Suppressor macrophage treated with lipopolysaccharide for 4 hours (primary cell): ENCODE measurements around the gene P2RY11.

Source experiments
- DNase-seq: peaks from one replicate; pipeline ENCODE4 v3.0.0-alpha.2; 2020

Gene P2RY11

DNA sequence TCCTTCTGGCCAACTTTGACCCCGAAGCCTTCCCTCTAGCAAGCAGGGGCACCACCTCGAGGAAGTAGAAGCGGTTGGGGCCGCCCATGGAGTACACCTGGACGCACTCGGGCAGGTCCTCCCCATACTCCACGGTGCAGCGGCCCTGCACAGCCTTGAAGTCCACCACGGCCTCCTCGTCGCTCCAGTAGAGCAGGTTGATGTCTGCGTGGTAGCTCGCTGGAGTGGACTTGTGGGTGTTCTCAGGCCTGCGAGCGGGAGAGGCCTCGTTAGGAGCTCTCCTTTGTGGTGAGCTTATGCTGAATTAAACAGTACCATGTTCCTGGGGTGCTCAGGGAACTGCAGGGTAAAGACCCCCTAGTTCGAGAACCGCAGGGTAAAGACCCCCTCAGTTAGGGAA, 30.5 kb downstream of the P2RY11 start:
- no peak for DNase-seq

DNA sequence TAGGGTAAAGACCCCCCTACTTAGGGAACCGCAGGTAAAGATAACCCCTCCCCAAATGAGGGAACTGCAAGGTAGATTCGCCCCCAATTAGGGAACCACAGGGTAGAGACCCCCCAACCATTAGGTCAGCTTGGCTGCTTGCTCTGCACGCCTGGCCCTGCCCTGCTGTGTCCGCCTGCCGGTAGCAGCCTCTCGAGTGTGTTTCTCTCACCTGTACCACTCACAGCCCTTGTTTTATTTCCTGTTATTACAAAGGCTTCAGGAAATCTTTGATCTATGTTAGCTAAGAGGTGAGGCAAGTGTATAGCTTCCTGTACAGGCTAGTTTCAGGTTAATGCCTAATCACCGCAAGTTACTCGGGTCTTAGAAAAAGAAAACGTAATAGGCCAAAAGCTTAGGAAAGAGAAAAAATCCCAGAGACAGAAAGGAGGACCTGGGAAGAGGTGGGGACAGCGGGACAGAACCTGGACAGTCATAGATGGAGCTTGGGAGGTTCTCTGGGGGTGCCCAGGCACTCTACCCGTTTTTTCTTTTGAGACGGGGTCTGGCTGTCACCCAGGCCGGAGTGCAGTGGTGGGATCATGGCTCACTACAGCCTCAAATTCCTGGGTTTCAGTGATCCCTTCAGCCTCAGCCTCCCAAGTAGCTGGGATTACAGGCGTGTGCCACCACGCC, 31.3 kb downstream of the P2RY11 start:
- no peak for DNase-seq

DNA sequence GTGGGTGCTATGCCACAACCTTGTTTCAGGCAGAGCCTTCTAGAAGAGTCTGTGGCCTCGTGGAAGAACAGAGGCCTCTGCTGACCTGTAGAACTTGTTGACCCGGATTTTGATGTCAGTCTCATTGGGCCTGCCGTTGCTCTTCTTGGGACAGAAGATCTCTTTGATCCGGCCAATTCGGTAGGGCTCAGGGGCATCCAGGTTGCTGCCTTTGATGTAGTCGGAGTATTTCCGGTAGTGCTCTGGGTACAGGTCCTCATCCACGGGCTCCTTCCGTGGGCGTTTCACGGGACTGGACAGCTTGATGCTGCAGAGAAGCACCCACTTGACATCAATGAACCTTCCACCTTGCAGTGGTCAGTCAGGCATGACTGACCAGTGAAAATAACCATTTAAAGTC, 32.2 kb downstream of the P2RY11 start:
- DNase-seq = no peak

DNA sequence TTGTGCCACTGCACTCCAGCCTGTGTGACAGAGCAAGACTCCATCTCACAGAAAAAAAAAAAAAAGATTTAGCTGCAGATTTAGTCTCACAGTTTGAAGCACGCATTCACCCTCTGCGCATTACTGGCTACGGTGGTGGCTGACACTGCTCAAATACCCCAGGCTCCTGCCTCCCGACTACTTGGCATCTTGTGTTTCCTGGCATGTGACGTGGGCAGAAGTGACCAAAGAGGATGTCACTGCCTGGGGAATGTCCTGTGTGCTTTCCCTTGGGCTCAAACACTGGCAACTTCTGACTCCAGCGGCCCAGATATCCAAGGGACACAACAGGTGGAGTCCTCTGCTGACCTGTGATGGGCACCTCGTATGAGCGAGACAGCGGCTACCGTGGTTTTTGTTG, 32.9 kb downstream of the P2RY11 start:
- DNase-seq = peak; percentile 34

DNA sequence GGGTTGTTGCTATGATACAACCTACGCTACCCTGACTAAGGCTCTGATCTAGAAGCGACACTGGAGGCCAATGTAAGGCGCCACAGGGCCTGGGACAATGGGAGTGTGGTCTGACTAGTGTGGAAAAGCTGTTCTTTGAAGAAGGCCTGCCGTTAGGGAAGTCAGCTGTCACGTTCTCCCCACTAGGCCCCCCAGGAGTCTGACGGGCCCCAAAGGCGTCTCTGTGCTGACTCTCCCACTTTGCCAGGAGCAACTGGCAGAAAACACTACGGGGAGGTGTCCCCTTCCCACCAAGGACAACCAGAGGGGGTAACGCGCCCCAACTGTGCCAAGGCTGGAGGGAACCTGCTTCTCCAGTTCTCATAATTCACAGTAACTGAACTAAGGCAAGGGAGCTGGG, 33.5 kb downstream of the P2RY11 start:
- no peak for DNase-seq

DNA sequence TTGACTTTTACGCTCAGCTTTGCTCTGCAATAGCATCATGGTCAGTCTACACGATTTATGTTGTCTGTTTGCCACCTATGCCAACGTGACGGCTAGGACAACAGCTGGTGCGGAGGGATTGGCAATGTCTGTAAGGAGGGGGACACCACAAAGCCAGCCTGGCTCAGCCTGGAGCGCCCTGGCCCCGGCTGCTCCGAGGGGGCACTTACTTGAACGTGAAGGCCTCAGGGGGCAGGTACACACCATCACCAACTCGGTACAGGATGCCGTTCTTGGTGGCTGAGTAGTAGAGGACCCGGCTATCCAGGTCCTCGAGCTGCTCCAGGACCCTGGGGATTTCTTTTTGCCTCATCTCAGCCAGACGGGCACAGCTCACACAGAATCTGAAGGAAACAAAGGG, 34.6 kb downstream of the P2RY11 start:
- DNase-seq = no peak

DNA sequence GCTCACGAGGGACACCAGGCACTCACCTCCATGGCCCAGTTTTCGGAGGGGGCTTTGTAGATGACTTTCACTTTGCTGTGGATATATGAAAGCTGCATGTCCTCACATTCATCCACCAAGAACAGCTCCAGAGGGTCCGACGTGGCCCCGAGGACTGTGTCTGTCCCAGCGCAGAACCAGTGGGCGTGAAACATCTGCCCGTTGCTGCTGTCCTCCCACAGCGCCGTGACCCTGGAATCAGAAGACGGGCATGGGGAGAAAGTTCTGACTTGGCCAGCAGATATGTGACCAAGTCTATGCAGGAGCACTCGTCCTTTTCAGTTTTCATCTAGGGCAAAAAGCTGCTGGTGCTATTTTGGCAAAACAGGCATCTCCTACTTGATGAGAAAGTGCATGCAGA, 37.9 kb downstream of the P2RY11 start:
- DNase-seq = no peak

DNA sequence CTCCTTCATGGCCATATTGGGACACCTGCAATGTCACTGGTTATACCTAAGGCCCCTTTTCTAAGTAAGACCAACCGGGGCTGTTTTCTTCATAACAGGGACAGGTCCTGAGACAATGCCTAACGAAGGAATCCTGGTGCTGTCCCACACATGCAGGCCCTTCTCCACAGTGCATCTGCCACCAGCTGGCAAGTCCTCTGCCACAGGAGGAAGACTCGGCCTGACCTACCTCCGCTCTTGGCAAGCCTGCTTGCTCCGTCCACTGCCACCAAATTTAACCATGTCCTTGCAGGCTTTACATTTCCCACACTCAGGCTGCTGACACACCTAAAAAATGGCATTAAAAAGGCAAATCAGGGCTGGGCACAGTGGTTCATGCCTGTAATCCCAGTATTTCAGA, 40.0 kb downstream of the P2RY11 start:
- DNase-seq = no peak

DNA sequence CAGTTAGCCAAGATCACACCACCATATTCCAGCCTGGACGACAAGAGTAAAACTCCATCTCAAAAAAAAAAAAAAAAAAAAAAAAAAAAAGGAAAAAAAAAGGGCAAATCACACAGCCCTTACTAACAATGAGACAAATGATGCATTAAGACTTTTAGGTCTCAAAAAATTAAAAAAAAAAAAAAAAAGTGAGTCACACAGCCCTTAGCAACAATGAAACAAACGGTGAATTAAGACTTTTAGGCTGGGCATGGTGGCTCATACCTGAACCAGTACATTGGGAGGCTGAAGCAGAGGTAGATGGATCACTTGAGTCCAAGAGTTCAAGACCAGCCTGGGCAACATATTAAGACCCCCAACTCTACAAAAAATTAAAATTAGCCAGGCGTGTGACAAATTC, 40.6 kb downstream of the P2RY11 start:
- DNase-seq = no peak

DNA sequence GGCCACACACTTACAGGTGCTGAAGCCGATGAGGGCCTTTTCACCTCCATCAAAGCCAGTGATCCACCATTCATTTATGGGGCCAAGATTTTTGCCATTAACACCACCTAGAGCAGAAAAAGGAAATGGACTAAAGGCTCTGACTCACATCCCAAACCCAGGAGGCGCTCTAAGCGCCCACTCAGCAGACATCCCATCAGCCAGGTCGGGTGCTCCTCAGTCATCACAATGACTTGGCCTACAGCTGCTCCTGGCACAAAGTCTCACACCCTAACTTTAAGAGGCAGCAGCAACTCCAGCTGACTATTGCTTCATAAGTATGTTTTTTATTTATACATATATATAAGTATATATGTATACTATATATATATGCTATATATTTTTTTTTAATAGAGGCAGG, 44.3 kb downstream of the P2RY11 start:
- DNase-seq = peak; percentile 43

DNA sequence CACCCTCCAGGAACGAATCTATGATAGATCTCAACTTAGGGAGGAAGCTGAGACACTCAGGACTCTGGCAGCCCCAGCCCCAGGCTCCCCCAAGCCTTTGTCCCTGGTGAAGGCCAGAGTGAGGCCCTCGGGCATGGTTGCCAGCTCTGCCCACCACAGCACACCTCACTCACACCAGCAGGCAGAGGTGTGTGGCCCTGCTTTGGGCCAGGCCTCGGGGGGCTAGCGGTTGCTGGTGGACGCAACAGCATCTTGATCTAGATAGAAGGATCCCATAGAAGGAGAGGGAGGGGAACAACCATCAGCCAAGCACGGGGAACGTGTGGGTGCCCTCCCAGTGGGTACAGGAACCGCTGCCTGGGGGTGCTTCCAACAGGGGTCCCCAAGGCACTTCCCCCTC, 46.6 kb downstream of the P2RY11 start:
- DNase-seq = no peak

DNA sequence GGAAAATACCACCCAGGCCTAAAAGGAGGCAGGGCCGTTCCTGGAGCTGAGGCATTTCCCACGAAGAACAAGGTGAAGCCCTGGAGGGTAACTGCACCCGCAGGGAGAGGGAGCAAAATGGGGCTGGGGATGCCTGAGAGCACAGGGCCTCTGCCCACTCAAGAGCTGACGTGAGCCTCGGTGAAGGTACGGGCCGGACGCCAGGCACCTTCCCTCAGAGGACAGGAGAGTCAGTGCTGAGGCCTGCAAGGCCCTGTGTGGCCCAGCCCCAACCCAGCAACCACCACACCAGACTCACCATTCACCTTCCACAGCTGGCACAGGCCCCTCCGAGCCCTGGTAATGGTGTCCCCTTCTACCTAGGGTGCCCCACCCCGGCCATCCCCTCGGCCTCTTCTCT, 47.0 kb downstream of the P2RY11 start:
- DNase-seq = no peak

DNA sequence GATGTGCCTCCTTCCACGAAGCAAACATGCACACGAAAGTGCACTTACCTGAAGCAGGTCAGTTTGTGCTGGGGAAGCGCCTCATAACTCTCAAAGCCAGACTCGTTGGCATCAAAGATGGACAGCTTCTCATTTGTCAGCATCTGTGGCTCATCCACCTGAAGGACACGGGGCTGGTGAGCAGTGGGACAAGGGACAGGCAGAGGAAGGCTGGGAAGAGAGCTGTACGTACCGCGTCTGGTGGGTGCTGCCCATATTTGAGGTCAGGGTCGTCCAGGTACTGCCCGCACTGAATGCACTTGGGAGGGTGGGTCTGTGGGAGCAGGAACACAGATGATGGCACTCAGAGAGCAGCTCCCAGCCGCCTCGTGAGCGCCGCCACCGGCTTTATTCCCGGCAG, 48.1 kb downstream of the P2RY11 start:
- DNase-seq = no peak

DNA sequence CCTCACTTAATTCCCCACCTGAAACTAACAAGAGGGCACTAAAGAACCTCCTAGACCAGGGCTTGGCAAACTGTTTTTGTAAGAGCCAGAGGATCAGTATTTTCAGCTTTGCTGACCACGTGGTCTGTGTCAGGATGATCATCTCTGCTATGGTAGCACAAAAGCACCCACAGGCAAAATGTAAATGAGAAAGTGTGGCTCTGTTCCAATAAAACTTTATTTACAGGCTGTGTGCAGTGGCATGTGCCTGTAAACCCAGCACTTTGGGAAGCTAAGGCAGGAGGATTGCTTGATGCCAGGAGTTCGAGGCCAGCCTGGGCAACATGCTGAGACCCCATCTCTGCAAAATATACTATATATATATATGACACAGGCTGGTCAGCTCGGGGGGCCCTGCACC, 52.0 kb downstream of the P2RY11 start:
- DNase-seq = no peak
